T-helper 1 cell treated with Interleukin-12 subunit alpha and Interleukin-12 subunit beta and Interleukin-4 antibody, amounts not matched to agents 30 ng/mL and 1 ng/mL, for 36 hours (primary cell): ENCODE measurements around the gene RPP14. TPM values are rescaled to one million over a fixed set of nuclear protein-coding genes. Genes with fewer than 3 reads are reported as not detected.

Experiments
- intact Hi-C: fragments of 100-400 bp; cut with micrococcal nuclease; formaldehyde crosslinking; loops from one replicate; pipeline ENCODE4 v1.15.1; 2024
- total RNA-seq: library from RNA; stranded (reverse); gene quantifications from 2 replicates; pipeline ENCODE4 v1.2.3, GENCODE V29; 2022

RPP14 gene
- total RNA-seq, 1 donor from 2014 or later: 18.0 TPM

DNA sequence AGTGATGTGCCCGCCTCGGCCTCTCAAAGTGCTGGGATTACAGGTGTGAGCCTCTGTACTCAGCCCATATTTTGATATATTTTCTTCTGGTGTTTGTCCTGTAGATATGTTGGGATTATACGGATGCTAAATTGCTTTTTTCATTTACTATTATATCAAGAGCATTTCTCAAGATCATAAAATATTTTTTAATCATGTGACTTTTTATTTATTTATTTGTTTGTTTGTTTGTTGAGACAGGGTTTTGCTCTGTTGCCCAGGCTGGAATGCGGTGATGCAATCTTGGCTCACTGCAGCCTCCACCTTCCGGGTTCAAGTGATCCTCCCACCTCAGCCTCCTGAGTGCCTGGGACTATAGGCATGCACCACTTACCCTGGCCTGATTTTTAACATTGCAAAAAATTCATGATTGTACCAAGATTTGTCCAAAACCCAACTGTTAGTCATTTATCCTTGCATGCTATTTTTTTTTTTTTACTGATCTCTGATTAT is 23.9 kb downstream of the RPP14 start:
- intact Hi-C loops: loop anchor here (10.0 kb wide), 1 partner anchor 575 kb away; the partner anchor contains the start of gene SLMAP

DNA sequence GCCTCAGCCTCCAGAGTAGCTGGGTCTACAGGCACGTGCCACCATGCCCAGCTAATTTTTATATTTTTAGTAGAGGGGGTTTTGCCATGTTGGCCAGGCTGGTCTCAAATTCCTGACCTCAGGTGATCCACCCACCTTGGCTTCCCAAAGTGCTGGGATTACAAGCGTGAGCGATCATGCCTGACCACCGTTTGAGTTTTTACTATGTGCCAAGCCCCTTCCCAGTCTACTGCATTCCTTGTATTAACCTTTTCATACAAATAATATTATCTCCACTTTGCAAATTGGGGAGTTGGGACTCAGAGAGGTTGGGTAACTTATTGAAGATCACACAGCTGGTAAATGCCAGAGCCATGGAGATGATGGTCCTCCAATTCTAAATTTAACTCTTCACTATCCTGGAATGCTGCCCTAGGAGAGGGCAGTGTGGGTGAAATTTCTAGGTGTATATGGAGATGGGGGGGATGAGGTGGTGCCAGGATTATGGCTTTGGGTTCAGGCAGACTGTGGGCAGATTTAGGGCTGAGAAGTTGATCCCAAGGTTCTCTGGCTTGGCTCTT is 25.6 kb downstream of the RPP14 start:
- intact Hi-C loops: loop anchor here (1.0 to 10.0 kb wide), 5 partner anchors 10 to 577 kb away; partner anchors contain the start of genes ABHD6, HTD2, RPP14 and SLMAP

DNA sequence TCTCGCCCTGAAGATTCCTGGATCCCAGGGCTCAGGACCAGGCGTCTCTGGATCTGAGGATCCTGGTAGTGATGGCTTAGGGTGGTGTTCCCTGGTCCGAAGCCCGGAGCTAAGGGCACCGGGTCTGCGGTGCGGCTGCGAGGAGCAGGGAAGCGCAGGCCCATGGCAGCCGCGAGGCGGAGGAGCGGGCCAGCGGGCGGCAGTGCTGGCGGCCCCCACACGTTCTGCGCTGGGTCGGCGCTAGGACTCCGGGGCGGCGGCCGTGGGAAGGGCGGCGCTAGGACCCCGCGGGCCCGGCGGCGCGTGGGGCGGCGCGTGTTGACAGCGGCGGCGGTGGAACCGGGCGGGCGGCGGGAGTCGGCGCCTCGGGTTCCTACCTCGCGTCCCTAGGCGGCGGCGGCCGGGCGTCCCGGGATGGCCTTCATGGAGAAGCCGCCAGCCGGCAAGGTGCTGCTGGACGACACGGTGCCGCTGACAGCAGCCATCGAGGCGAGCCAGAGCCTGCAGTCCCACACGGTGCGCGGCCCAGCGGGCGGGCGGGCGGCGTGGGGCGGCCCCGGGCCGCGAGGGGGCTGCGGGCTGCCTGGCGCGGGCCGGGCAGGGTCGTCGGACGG is 26.6 kb downstream of the RPP14 start, which contains the start of gene PXK:
Gene PXK (plus strand): TSS at position 318 of the 614 bp plus-strand sequence. CDS start 97 bp downstream, at position 415.
- intact Hi-C loops: loop anchor here (1.0 to 10.0 kb wide), 7 partner anchors 11 to 578 kb away; partner anchors contain the start of genes ABHD6, HTD2, PDHB and RPP14

DNA sequence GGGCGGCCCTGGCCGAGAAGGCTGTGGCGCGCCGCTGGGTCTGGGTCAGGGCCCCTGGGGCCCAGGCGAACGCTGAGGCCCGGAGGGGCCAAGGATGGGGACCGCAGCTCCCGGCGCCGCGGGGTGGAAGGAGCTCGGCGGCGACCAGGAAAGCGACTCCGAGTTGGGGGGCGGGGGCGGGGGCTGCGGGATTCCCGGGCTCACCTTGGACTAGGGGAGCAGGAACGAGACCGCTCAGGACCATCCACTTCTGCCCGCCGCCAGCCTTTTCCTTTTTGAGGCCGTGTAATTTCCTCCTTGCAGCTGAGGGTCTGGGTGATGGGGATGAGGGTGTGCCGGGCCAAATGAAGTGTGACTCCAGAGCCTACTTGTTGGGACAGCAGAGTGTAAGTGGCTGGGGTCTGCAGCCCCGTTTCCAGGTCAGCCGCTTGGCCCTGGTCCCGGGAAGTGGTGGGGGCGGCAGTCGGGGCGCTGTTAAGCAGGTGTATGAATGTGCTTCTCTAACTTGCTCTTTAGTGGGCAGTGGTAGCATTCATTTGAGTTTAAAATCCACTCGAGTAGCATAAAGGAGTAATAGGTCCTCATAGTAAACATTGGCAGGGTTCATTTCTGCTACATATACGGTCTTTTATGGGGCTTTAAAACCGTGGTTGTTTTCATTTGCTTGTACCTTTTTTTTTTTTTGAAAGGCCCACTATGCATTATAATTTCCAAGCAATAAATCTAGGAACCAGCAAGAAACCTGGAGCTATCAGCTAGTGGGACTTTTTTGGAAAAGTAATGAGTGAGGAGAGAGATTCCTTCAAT is 27.4 kb downstream of the RPP14 start:
- intact Hi-C loops: loop anchor here (1.0 to 10.0 kb wide), 4 partner anchors 17 to 579 kb away; partner anchors contain the start of genes PDHB and SLMAP

DNA sequence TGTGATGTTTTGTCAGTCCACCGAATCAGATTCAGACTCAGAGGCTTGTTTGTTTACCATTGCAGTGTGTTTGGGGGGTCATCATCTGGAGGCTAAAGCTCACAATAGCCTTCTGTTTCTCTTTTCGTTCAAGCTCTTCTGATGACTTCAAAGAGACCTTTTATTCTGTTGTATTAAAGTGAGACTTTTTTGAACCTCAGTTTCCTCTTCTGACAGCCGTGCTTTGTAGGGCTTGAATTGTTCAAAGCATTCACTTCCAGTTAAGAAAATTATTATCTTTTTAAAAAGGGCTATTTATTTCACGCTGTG is 27.9 kb downstream of the RPP14 start:
- intact Hi-C loops: loop anchor here (2.0 to 10.0 kb wide), 2 partner anchors 17 to 579 kb away; partner anchors contain the start of gene SLMAP

DNA sequence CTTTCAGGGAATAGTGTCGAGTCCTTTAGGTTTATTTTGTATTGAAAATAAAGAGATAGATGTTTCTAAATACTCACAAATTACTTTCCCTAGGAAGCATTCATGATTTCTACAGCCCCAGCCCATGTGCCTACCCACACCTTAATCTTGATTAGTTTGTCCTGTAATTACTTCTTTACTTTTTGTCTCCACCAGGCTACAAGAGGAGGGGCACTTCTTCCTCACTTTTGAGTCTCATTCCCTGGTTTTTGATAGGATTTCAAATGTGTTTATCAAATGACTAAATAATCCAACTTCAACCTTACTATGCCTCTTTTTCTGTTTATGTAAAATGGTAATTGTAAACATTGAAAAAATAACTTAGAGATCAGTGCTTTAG is 28.4 kb downstream of the RPP14 start:
- intact Hi-C loops: loop anchor here (2.0 to 10.0 kb wide), 2 partner anchors 16 to 580 kb away; partner anchors contain the start of gene SLMAP

DNA sequence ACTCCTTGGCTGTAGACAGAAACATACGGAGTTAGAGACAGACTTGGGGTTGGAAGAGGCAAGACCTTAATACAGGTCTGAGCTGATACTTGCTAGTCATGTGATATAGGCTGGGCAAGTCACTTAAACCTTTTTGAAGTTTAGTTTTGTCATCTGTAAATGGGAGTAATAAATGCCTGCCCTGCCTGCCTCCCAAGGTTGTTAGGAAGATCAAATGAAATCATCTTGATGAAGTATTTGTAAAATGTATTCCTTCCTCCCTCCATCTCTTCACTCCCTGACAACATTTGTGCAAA is 29.6 kb downstream of the RPP14 start:
- intact Hi-C loops: loop anchor here (1.0 to 10.0 kb wide), 6 partner anchors 11 to 581 kb away; partner anchors contain the start of gene SLMAP

DNA sequence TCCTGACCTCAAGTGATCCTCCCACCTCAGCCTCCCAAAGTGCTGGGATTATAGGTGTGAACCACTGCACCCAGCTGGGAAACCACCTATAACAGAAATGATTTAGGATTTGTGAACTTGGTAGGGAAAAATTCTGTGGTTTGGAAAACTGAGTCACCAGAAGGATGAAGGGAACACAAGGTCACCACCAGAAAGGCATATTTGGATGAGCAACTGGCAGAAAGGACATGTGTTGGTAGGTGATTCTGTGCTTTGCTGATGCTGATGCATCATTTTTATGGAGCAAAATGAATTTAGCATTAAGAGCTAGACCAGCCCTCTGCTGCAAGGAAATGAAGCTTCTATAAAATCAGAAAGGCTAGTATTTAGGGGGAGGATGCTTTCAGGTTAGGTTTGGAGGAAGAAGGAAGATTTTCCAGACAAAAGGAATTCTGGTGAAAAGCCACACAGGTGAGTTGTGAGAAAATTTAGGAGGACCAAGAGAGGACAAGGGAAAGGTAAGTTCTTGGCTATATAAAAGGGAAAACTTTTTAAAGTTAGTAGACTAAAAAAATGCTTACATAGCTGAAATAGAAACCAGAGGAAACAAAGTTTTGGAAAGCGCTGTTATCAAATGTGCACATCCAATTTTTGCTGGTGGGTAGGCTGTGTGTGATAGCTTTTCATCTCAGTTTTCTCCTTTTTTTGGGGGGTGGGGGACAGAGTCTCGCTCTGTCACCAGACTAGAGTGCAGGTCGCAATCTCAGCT is 30.3 kb downstream of the RPP14 start:
- intact Hi-C loops: loop anchor here (10.0 kb wide), 1 partner anchor 582 kb away; the partner anchor contains the start of gene SLMAP

DNA sequence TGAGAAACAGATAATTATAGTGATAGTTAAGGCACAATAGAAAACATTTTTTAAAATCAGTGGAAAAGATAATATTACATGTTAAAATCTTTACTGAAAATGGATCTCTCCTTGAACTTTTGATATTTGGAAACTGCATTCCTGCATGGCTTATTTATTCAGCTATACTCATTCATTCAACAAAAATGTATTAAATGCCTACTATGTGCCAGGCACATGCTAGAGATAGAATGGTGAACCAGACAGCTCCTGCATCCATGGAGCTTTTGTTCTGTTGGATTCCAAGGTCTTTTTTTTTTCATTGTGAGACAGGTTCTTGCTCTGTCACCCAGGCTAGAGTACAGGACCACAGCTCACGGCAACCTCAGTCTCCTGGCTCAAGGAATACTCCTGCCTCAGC is 31.1 kb downstream of the RPP14 start:
- intact Hi-C loops: loop anchor here (10.0 kb wide), 1 partner anchor 582 kb away; the partner anchor contains the start of gene SLMAP

DNA sequence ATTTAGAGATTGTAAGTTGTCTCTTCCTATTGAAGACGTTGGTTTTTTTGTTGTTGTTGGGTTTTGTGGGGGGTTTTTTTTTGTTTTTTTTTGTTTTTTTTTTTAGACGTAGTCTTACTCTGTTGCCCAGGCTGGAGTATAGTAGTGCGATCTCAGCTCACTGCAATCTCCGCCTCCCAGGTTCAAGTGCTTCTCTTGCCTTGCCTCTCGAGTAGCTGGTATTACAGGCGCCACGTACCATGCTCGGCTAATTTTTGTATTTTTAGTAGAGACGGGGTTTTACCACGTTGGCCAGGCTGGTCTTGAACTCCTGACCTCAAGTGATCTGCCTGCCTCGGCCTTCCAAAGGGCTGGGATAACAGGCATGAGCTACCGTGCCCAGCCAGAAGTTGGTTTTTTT is 33.1 kb downstream of the RPP14 start:
- intact Hi-C loops: loop anchor here (10.0 kb wide), 1 partner anchor 584 kb away; the partner anchor contains the start of gene SLMAP

DNA sequence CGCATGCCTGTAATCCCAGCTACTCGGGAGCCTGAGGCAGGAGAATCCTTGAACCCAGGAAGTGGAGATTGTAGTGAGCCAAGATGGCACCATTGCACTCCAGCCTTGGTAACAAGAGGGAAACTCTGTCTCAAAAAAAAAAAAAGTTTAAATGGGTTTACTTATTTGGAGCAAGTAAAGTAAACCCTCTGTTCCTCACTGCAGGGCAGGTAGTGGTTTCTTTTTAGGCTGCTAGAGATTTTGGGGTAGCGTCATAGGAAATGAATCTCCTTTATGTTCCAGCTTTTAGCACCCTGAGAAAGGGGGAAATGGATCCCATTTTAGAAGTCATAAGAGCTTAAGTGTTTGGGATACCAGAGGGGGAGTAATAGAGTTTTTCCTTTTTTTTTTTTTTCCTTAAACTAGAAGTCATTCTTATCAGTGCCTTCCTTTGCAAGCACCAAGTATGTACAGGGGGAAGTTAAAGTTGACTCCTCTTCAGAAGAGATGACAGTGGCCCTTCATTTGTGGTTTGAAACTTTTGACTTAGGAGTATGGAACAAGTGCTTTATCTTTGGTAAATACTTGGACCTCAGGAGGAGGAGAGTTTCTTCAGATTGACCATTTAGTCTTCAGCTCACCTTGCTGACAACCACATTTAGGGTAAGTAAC is 34.7 kb downstream of the RPP14 start:
- intact Hi-C loops: no loop called here

DNA sequence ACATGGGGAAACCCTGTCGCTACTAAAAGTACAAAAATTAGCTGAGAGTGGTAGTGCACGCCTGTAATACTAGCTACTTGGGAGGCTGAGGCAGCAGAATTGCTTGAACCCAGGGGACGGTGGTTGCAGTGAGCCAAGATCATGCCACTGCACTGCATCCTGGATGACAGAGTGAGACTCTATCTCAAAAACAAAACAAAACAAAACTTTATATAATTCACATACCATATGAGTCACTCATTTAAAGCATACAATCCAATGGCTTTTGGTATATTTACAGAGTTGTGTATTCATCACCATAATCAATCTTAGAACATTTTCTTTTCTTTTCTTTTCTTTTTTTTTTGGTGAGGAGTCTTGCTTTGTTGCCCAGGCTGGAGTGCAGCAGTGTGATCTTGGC is 35.3 kb downstream of the RPP14 start:
- intact Hi-C loops: no loop called here

DNA sequence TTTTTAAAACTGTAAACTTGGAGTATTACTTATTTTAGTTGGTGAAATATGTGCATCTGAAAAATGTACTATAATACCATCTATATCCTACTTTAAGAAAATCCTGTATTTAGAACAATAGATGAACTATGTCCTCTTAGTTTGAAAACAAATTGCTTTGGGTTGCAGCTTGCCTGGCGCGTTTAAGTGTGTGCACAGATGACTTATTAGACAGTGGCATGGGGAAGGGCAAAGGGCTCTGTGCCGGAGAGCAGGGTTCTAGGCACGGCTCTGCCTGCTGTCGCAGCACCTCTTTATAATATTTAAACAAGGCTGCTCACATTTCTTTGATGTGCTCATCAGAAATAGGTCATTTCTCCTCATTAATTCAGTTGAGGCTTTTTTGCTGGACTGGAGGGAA is 36.6 kb downstream of the RPP14 start:
- intact Hi-C loops: no loop called here

DNA sequence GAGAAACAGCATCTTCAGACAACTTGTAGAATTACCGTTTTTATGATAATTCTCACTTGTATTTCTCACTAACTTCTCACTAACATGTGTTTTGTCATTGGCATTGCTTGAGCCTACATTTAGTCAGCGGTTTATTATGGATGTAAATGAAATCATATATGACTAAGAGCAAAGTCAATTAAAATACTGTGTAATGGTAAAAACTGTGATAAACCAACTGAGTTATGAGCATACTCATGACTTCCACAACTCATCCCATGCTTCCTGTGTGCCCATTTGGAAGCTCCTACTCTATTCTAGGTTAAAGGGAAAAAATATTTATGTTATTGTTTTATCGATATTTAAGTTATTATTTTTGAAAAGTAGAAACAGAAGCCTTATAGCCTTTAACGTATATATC is 39.4 kb downstream of the RPP14 start:
- intact Hi-C loops: no loop called here

DNA sequence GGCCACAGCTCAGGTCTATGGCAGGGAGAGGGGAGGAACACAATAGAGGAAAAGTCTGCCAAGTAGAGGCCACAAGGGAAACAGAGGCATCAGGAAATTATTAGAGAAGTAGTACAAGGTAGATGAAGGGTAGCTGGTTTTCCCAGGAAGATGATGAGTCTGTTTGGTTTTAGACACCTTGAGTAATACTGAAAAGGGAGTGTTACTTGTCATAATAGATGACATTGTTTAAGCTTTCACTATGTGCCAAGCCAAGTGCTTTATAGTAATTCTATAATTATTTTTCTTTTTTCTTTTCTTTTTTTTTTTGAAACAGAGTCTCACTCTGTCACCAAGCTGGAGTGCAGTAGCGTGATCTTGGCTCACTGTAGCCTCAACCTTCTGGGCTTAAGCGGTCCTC is 40.3 kb downstream of the RPP14 start:
- intact Hi-C loops: loop anchor here (1.0 kb wide), 1 partner anchor 11 kb away; no protein-coding TSS in a partner anchor

DNA sequence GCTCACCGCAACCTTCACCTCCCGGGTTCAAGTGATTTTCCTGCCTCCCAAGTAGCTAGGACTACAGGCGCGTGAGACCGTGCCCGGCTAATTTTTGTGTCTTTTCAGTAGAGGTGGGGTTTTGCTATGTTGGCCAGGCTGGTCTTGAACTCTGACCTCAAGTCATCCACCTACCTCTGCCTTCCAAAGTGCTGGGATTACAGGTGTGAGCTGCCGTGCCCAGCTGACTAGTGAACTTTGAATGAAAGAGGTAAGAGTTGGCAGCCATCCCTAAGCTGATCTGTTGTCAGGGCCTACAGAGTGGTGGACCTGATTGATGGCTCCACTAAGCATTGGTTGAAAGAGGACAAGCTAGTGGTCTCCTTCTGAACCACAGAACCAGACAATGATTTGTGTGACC is 41.9 kb downstream of the RPP14 start:
- intact Hi-C loops: no loop called here

DNA sequence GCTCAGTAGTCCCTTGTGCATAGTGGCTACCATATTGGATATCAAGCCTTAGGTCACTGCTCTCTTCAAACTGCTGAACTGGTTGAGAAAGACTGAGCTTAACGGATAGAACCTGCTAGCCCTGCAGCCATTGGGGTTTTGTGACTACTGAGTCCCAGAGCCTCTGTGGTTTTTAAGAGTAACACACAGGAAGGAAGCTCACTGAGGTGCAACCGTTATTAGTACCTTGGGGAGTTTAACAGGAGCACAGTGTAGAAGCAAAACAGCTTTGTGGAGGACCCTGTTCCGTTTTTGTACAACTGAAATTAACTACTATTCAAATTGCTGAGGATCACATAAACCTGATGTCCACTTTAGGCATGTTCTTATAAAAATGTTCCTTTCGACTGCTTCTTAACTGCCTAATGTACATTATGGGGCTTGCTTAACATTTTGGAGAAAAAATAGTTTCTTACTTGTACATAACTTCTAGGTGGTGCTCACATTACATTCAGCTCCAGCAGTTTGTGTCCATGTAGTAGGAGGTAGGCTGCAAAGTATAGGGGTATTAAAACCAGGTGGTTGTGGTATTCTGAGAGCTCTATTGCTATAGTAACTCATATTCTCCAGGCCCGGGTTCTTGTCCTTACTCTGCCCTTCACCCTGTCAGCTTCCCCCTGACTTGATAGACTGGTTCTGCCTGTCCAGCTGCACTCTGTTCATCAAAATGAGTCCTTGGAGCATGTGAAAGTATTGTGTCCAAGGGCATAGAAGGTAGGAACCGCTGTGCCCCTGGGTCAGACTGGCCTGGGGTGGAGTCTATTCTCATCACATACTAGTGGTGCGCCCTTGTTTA is 44.0 kb downstream of the RPP14 start:
- intact Hi-C loops: loop anchor here (1.0 to 10.0 kb wide), 5 partner anchors 8 to 1568 kb away; partner anchors contain the start of gene PDE12

DNA sequence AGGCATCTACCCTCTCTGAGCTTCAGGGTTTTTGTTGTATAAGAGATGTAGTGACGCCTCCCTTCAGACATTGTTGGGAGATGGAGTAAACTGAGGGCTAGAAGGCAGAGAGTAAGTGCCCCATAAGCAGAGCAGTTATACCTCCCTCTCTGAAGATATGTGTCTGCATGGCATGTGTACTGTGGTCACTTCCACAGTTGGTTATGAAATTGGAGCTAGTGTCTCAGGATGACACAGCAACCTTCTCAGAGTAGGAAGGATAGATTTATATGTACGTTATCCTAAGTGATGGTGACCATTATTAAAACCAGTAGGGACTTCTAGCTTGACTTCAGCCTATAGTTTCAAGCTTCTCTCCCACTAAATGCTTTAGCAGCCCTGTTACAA is 44.6 kb downstream of the RPP14 start:
- intact Hi-C loops: loop anchor here (1.0 to 10.0 kb wide), 5 partner anchors 8 to 1568 kb away; partner anchors contain the start of gene PDE12

DNA sequence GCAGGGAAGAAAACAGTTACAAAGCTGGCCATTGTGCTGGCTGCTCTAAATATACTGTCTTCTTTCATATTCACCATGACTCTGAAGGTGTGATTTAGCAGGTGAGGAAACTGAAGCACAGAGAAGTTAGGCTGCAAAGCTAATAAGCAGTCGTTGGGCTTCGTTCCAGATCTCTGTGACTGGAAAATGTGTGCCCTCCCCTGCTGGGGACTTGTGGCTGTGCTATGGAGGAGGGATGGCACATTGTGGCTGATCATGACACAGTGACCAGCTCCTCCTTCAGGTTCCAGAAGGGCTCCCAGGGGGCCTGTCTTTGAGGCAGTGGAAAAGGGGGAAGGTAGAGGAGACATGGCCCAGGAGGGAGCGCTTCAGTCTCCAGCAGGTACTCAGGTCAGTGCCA is 45.9 kb downstream of the RPP14 start:
- intact Hi-C loops: loop anchor here (2.0 to 10.0 kb wide), 4 partner anchors 17 to 1570 kb away; partner anchors contain the start of gene PDE12
